ENCODE results near the gene AGFG2. TPM values are rescaled to one million over a fixed set of nuclear protein-coding genes. Genes with fewer than 3 reads are reported as not detected.

The AGFG2 gene
- total and polyA plus RNA-seq, 2 of the 13 experiments (the other 11 are each of a cell fraction or from before 2014, with no cell fraction given): 125 to 132 TPM

- TF ChIP-seq KLF16 (CRISPR knock-in tag; IDR thresholded peaks at IDR 0.05) (no peak), ZNF792 (CRISPR knock-in tag; IDR thresholded peaks at IDR 0.05) (no peak), SAFB2 (CRISPR knock-in tag; IDR thresholded peaks at IDR 0.05; ENCODE audit: borderline replicate concordance, low read depth) (no peak; the same call in 1 of the 2 replicates), RFXAP (CRISPR knock-in tag; IDR thresholded peaks at IDR 0.05; ENCODE audit: borderline replicate concordance) (peak; percentile 39; the same call in 1 of the 2 replicates), ZKSCAN5 (CRISPR knock-in tag; IDR thresholded peaks at IDR 0.05) (no peak), ZNF160 (CRISPR knock-in tag; IDR thresholded peaks at IDR 0.05) (no peak), YEATS4 (CRISPR knock-in tag; IDR thresholded peaks at IDR 0.05; ENCODE audit: borderline replicate concordance) (no peak; the same call in 1 of the 2 replicates), GATA4 (IDR thresholded peaks at IDR 0.05; ENCODE audit: borderline replicate concordance, low read depth) (peak; percentile 77; the same call in 1 of the 2 replicates), MZF1 (CRISPR knock-in tag; IDR thresholded peaks at IDR 0.05; ENCODE audit: borderline replicate concordance) (no peak), ZNF451 (CRISPR knock-in tag; IDR thresholded peaks at IDR 0.05) (no peak), DDIT3 (CRISPR knock-in tag; IDR thresholded peaks at IDR 0.05) (no peak), MTERF4 (CRISPR knock-in tag; IDR thresholded peaks at IDR 0.05) (0 out of 2 replicates have a peak, but pooled peaks have one; percentile 15), NR2F2 (IDR thresholded peaks at IDR 0.05; ENCODE audit: borderline replicate concordance, low read depth) (no peak), KMT2A (CRISPR knock-in tag; IDR thresholded peaks at IDR 0.05) (no peak)
- TF ChIP-seq, protein P1, sequence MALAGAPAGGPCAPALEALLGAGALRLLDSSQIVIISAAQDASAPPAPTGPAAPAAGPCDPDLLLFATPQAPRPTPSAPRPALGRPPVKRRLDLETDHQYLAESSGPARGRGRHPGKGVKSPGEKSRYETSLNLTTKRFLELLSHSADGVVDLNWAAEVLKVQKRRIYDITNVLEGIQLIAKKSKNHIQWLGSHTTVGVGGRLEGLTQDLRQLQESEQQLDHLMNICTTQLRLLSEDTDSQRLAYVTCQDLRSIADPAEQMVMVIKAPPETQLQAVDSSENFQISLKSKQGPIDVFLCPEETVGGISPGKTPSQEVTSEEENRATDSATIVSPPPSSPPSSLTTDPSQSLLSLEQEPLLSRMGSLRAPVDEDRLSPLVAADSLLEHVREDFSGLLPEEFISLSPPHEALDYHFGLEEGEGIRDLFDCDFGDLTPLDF (CRISPR knock-in tag; IDR thresholded peaks at IDR 0.05): no peak
- TF ChIP-seq, protein P2, sequence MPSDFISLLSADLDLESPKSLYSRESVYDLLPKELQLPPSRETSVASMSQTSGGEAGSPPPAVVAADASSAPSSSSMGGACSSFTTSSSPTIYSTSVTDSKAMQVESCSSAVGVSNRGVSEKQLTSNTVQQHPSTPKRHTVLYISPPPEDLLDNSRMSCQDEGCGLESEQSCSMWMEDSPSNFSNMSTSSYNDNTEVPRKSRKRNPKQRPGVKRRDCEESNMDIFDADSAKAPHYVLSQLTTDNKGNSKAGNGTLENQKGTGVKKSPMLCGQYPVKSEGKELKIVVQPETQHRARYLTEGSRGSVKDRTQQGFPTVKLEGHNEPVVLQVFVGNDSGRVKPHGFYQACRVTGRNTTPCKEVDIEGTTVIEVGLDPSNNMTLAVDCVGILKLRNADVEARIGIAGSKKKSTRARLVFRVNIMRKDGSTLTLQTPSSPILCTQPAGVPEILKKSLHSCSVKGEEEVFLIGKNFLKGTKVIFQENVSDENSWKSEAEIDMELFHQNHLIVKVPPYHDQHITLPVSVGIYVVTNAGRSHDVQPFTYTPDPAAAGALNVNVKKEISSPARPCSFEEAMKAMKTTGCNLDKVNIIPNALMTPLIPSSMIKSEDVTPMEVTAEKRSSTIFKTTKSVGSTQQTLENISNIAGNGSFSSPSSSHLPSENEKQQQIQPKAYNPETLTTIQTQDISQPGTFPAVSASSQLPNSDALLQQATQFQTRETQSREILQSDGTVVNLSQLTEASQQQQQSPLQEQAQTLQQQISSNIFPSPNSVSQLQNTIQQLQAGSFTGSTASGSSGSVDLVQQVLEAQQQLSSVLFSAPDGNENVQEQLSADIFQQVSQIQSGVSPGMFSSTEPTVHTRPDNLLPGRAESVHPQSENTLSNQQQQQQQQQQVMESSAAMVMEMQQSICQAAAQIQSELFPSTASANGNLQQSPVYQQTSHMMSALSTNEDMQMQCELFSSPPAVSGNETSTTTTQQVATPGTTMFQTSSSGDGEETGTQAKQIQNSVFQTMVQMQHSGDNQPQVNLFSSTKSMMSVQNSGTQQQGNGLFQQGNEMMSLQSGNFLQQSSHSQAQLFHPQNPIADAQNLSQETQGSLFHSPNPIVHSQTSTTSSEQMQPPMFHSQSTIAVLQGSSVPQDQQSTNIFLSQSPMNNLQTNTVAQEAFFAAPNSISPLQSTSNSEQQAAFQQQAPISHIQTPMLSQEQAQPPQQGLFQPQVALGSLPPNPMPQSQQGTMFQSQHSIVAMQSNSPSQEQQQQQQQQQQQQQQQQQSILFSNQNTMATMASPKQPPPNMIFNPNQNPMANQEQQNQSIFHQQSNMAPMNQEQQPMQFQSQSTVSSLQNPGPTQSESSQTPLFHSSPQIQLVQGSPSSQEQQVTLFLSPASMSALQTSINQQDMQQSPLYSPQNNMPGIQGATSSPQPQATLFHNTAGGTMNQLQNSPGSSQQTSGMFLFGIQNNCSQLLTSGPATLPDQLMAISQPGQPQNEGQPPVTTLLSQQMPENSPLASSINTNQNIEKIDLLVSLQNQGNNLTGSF (CRISPR knock-in tag; IDR thresholded peaks at IDR 0.05): no peak
- TF ChIP-seq, protein P3, sequence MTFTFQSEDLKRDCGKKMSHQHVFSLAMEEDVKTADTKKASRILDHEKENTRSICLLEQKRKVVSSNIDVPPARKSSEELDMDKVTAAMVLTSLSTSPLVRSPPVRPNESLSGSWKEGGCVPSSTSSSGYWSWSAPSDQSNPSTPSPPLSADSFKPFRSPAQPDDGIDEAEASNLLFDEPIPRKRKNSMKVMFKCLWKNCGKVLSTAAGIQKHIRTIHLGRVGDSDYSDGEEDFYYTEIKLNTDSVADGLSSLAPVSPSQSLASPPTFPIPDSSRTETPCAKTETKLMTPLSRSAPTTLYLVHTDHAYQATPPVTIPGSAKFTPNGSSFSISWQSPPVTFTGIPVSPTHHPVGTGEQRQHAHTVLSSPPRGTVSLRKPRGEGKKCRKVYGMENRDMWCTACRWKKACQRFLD (CRISPR knock-in tag; IDR thresholded peaks at IDR 0.05; ENCODE audit: borderline replicate concordance): no peak
- TF ChIP-seq, protein P4, sequence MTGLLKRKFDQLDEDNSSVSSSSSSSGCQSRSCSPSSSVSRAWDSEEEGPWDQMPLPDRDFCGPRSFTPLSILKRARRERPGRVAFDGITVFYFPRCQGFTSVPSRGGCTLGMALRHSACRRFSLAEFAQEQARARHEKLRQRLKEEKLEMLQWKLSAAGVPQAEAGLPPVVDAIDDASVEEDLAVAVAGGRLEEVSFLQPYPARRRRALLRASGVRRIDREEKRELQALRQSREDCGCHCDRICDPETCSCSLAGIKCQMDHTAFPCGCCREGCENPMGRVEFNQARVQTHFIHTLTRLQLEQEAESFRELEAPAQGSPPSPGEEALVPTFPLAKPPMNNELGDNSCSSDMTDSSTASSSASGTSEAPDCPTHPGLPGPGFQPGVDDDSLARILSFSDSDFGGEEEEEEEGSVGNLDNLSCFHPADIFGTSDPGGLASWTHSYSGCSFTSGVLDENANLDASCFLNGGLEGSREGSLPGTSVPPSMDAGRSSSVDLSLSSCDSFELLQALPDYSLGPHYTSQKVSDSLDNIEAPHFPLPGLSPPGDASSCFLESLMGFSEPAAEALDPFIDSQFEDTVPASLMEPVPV (CRISPR knock-in tag; IDR thresholded peaks at IDR 0.05): no peak
Observed at GRCh38 chr7:100546129-100546925, 7.3 kb downstream of the AGFG2 start (continued).
